Prostate gland (tissue), 2 donors: ENCODE data around the gene SUN1. TPM values are rescaled to one million over a fixed set of nuclear protein-coding genes. Genes with fewer than 3 reads are reported as not detected.

ENCODE experiments used
- DNase-seq: peaks from one replicate; pipeline ENCODE4 v3.0.0-alpha.2; 2019; ENCODE audit warnings: low spot score
- H3K27ac ChIP-seq, 2 donors: fragments of 200-600 bp; sonication (generic); 2 replicates each; pipeline ENCODE4 v1.5.1; 2017 to 2019
- H3K27me3 ChIP-seq: fragments of 200-600 bp; sonication (generic); replicated peaks from 2 replicates; pipeline ENCODE4 v1.5.1; 2019; ENCODE audit not compliant: insufficient read depth
- H3K36me3 ChIP-seq, 2 donors: fragments of 200-600 bp; sonication (generic); 1 replicate in 1 of 2; 2 replicates in 1 of 2; pipeline versions ENCODE4 v1.5.1 to v1.8.1; 2017 to 2019
- H3K4me1 ChIP-seq: fragments of 200-600 bp; sonication (generic); replicated peaks from 2 replicates; pipeline ENCODE4 v1.5.1; 2019
- H3K4me3 ChIP-seq, 2 donors: fragments of 200-600 bp; sonication (generic); 2 replicates each; pipeline ENCODE4 v1.5.1; 2017 to 2019
- H3K9me3 ChIP-seq: fragments of 200-600 bp; sonication (generic); 2 replicates; pipeline ENCODE4 v1.5.1; 2017
- CTCF ChIP-seq, 4 experiments: fragments of 200-600 bp in 2 of 4; fragments of 450-650 bp in 2 of 4; sonication (generic) in 2 of 4; IDR thresholded peaks; 1 replicate in 3 of 4; 2 replicates in 1 of 4; pipeline ENCODE4 v1.5.1; 2016 to 2019; ENCODE audit warnings: antibody characterized with exemption in 4 of 4, mild to moderate bottlenecking in 2 of 4, moderate library complexity in 2 of 4
- POLR2A ChIP-seq: fragments of 450-650 bp; IDR thresholded peaks from one replicate; pipeline ENCODE4 v1.6.1; 2016; ENCODE audit warnings: antibody characterized with exemption, mild to moderate bottlenecking
- POLR2AphosphoS5 ChIP-seq: sonication (generic); formaldehyde crosslinking; IDR thresholded peaks from one replicate; pipeline ENCODE4 v1.6.1; 2017; ENCODE audit warnings: antibody characterized with exemption
- WGBS: methylation state at CpG from one replicate; pipeline ENCODE4 v1.1.5; 2018; 5-methylcytosine and 5-hydroxymethylcytosine counted together
- intact Hi-C: fragments of 100-400 bp; cut with DNase I; formaldehyde crosslinking; loops from one replicate; pipeline ENCODE4 v1.14.2; 2022
- total RNA-seq, 2 donors: library from RNA; depleted of rRNA; stranded (reverse); fragments of >200 nt; gene quantifications; one replicate each; pipeline ENCODE4 v1.1.0, GENCODE V29; 2016

SUN1 gene
- total RNA-seq, 2 donors from 2014 or later = 106 to 177 TPM

GRCh38 chr7:886626-887487 lies 54.6 kb downstream of the SUN1 start:
- intact Hi-C loops = no loop called here
- Histone ChIP-seq H3K27ac (no peak overlapping the region), H3K27me3 (no peaks in the 10 kb centered on the region), H3K4me3 (no peak overlapping the region), H3K4me1 (peaks cover 11% of the 10 kb centered on the region), H3K36me3 (peaks cover 0 to 14% of the 10 kb centered on the region in 2 donors), H3K9me3 (no peaks in the 10 kb centered on the region)
- DNase-seq = no peak
- no peak for TF ChIP-seq POLR2A
- no peak for TF ChIP-seq CTCF (IDR thresholded peaks at IDR 0.05)
- TF ChIP-seq POLR2AphosphoS5 = no peak
- WGBS = 86% methylated on average over 36 of the region's 40 CpGs

GRCh38 chr7:887488-887820 lies 55.2 kb downstream of the SUN1 start:
- intact Hi-C loops = no loop called here
- Histone ChIP-seq H3K36me3 (peaks cover 0 to 18% of the 10 kb centered on the region in 2 donors), H3K4me3 (no peak overlapping the region), H3K27ac (no peak overlapping the region), H3K9me3 (no peaks in the 10 kb centered on the region), H3K4me1 (peaks cover 11% of the 10 kb centered on the region), H3K27me3 (no peaks in the 10 kb centered on the region)
- no peak for DNase-seq
- 97% methylated on average over 15 of the region's 18 CpGs for WGBS
- TF ChIP-seq POLR2A (no peak), POLR2AphosphoS5 (no peak), CTCF (IDR thresholded peaks at IDR 0.05) (no peak)

GRCh38 chr7:888081-889024 lies 56.1 kb downstream of the SUN1 start:
- H3K4me3 ChIP-seq = no peak overlapping the region
- intact Hi-C loops = no loop called here
- peaks cover 0 to 18% of the 10 kb centered on the region in 2 donors for H3K36me3 ChIP-seq
- H3K27ac ChIP-seq = no peak overlapping the region
- H3K4me1 ChIP-seq = peaks cover 8% of the 10 kb centered on the region
- TF ChIP-seq CTCF (IDR thresholded peaks at IDR 0.05) (no peak), POLR2AphosphoS5 (no peak), POLR2A (no peak)
- 87% methylated on average over 34 of the region's 43 CpGs for WGBS
- no peaks in the 10 kb centered on the region for H3K27me3 ChIP-seq
- no peaks in the 10 kb centered on the region for H3K9me3 ChIP-seq
- DNase-seq = no peak

DNA sequence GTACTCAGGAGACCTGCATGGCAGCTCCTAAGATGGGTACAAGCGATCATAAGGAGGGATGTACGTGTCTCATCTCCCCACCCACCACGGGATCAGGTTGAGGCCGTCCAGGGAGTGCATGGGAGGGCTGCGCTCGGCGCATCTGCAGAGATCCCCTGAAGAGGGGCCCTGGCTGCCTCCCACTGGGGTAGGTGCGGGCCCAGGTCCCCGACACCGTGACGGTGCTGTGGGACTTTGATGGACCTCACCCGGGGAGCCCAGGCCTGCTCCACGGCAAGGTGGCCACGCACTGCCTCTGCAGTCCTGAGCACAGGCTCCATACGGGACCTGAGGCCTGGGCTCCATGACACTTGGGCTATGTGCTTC lies 56.7 kb downstream of the SUN1 start:
- no peak for DNase-seq
- peaks cover 8% of the 10 kb centered on the region for H3K4me1 ChIP-seq
- peaks cover 0 to 22% of the 10 kb centered on the region in 2 donors for H3K36me3 ChIP-seq
- H3K27me3 ChIP-seq = no peaks in the 10 kb centered on the region
- no peak for TF ChIP-seq CTCF (IDR thresholded peaks at IDR 0.05)
- TF ChIP-seq POLR2AphosphoS5 = no peak
- no peak for TF ChIP-seq POLR2A
- intact Hi-C loops = no loop called here
- H3K27ac ChIP-seq = no peak overlapping the region
- WGBS = 92% methylated on average over 15 of the region's 15 CpGs
- no peak overlapping the region for H3K4me3 ChIP-seq
- no peaks in the 10 kb centered on the region for H3K9me3 ChIP-seq
